ENCODE data around the gene CFAP90. TPM values are rescaled to one million over a fixed set of nuclear protein-coding genes. Genes with fewer than 3 reads are reported as not detected.

Gene CFAP90
- total RNA-seq, 2 experiments from 2014 or later, result not detected

GRCh38 chr5:7881091-7881490 lies 30.2 kb upstream of the CFAP90 start:
- intact Hi-C loops (cut with DNase I, micrococcal nuclease), result no loop called here
- POLR2A ChIA-PET, result no interaction called here

GRCh38 chr5:7878381-7878873 lies 27.5 kb upstream of the CFAP90 start:
- Mint-ChIP-seq H3K4me3 (no peak overlapping the region), H3K27me3 (no peaks in the 10 kb centered on the region), H3K36me3 (ENCODE audit: low read depth) (peaks cover 99% of the 10 kb centered on the region), H3K27ac (peak overlapping the region; percentile 60), H3K4me1 (ENCODE audit: low read depth) (peaks cover 76% of the 10 kb centered on the region), H3K9me3 (no peaks in the 10 kb centered on the region)
- no peaks in the 10 kb centered on the region for H3K27me3 ChIP-seq (ENCODE audit: control insufficient read depth in 1 of 2, insufficient read depth in 2 of 2, low read length in 2 of 2)
- no peaks in the 10 kb centered on the region for H3K9me3 ChIP-seq (ENCODE audit: control insufficient read depth in 1 of 2, insufficient read depth in 1 of 2, low read length in 2 of 2)
- ChIA-PET CTCF (no interaction called here), POLR2A (interaction anchor here (1.3 kb wide), 1 partner anchor 8 kb away, joined by 3 read pairs; no protein-coding TSS in a partner anchor)
- no peak overlapping the region for H3K27ac ChIP-seq (ENCODE audit: low read depth in 1 of 2, low read length in 2 of 2)
- no peak overlapping the region for H3K4me3 ChIP-seq (ENCODE audit: low read length)
- peaks cover 91% of the 10 kb centered on the region for H3K36me3 ChIP-seq (ENCODE audit: insufficient read depth, low read length)
- H3K4me1 ChIP-seq (ENCODE audit: insufficient read depth, low read length), result peaks cover 18% of the 10 kb centered on the region
- no peak for TF ChIP-seq CTCF (IDR thresholded peaks at IDR 0.05)
- ATAC-seq (ENCODE audit: poor library complexity), result no peak
- peak in 1 of 14 experiments; percentile 22 for DNase-seq
- intact Hi-C loops (cut with DNase I, micrococcal nuclease), result loop anchor here in 1 of 2 experiments (10.0 kb wide), 1 partner anchor 1244 kb away; the partner anchor contains the start of genes NSUN2 and SRD5A1

More at GRCh38 chr5:7881091-7881490, 30.2 kb upstream of the CFAP90 start:
- DNase-seq (no peak), ATAC-seq (ENCODE audit: poor library complexity) (no peak)
- Mint-ChIP-seq H3K27me3 (no peaks in the 10 kb centered on the region), H3K4me3 (no peak overlapping the region), H3K9me3 (no peaks in the 10 kb centered on the region), H3K4me1 (ENCODE audit: low read depth) (peaks cover 51% of the 10 kb centered on the region), H3K36me3 (ENCODE audit: low read depth) (peaks cover 99% of the 10 kb centered on the region), H3K27ac (peak overlapping the region; percentile 52)
- no peak for TF ChIP-seq CTCF (IDR thresholded peaks at IDR 0.05)
- peaks cover 11% of the 10 kb centered on the region for H3K4me1 ChIP-seq (ENCODE audit: insufficient read depth, low read length)
- CTCF ChIA-PET, result no interaction called here
- no peak overlapping the region for H3K27ac ChIP-seq (ENCODE audit: low read depth in 1 of 2, low read length in 2 of 2)
- H3K27me3 ChIP-seq (ENCODE audit: control insufficient read depth in 1 of 2, insufficient read depth in 2 of 2, low read length in 2 of 2), result no peaks in the 10 kb centered on the region
- no peak overlapping the region for H3K4me3 ChIP-seq (ENCODE audit: low read length)
- H3K36me3 ChIP-seq (ENCODE audit: insufficient read depth, low read length), result peaks cover 97% of the 10 kb centered on the region
- H3K9me3 ChIP-seq (ENCODE audit: control insufficient read depth in 1 of 2, insufficient read depth in 1 of 2, low read length in 2 of 2), result no peaks in the 10 kb centered on the region

DNA sequence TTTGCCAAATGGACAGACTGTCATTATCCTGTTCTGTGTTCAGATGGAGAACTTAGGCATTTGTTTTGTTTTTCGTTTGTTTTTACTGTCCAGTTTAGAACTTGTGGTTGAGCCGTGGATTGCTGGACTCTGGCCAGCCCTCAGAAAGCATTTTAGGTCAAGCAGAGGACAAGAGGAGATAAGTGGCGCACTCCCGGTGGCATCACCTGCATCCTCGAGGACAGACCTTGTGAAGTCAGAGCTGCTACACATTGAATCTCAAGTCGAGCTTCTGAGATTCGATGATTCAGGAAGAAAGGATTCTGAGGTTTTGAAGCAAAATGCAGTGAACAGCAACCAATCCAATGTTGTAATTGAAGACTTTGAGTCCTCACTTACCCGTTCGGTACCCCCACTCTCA lies 26.9 kb upstream of the CFAP90 start:
- Histone ChIP-seq H3K36me3 (ENCODE audit: insufficient read depth, low read length) (peaks cover 86% of the 10 kb centered on the region), H3K9me3 (ENCODE audit: control insufficient read depth in 1 of 2, insufficient read depth in 1 of 2, low read length in 2 of 2) (no peaks in the 10 kb centered on the region), H3K4me3 (ENCODE audit: low read length) (no peak overlapping the region), H3K4me1 (ENCODE audit: insufficient read depth, low read length) (peaks cover 23% of the 10 kb centered on the region), H3K27me3 (ENCODE audit: control insufficient read depth in 1 of 2, insufficient read depth in 2 of 2, low read length in 2 of 2) (no peaks in the 10 kb centered on the region), H3K27ac (ENCODE audit: low read depth in 1 of 2, low read length in 2 of 2) (no peak overlapping the region)
- Mint-ChIP-seq H3K36me3 (ENCODE audit: low read depth) (peaks cover 95% of the 10 kb centered on the region), H3K27ac (peak overlapping the region; percentile 60), H3K4me1 (ENCODE audit: low read depth) (peaks cover 82% of the 10 kb centered on the region), H3K27me3 (no peaks in the 10 kb centered on the region), H3K9me3 (no peaks in the 10 kb centered on the region), H3K4me3 (no peak overlapping the region)
- TF ChIP-seq CTCF (IDR thresholded peaks at IDR 0.05), result no peak
- ChIA-PET CTCF (no interaction called here), POLR2A (interaction anchor here (1.3 kb wide), 1 partner anchor 9 kb away, joined by 3 read pairs; no protein-coding TSS in a partner anchor)
- ATAC-seq (ENCODE audit: poor library complexity), result no peak
- intact Hi-C loops (cut with DNase I, micrococcal nuclease), result loop anchor here in 1 of 2 experiments (10.0 kb wide), 1 partner anchor 1243 kb away; the partner anchor contains the start of genes NSUN2 and SRD5A1
- DNase-seq, result no peak
